ENCODE results near the gene FILIP1L.

The FILIP1L gene

DNA sequence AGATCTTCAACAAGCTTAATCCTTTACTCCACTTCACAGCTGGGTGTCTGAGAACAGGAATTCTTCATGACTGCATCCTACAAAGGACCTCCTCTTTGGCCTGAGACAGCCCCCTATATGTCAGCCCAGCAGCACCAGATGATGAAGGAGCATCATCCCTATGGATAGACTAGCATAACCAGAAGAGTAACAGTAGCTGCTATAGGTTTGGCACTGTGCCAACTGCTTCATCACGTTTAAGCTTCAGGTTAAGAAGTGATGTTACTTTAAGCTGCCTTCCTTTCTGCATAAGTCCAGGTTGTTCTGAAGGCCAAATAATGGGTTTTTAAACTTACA lies 246.0 kb downstream of the FILIP1L start:
- no peak overlapping the region for H3K4me3 ChIP-seq (ENCODE audit: low read length, poor library complexity, severe bottlenecking)
- peak overlapping the region; percentile 6 for H3K4me2 ChIP-seq (ENCODE audit: low read depth, low read length, poor library complexity, severe bottlenecking)
- H4K20me1 ChIP-seq (ENCODE audit: insufficient read depth, low read length, poor library complexity, severe bottlenecking): peaks cover 3% of the 10 kb centered on the region
- no peak overlapping the region for H3K9ac ChIP-seq (ENCODE audit: low read depth, low read length, poor library complexity, severe bottlenecking)
- H3K4me1 ChIP-seq (ENCODE audit: insufficient read depth, low read length, poor library complexity, severe bottlenecking): peaks cover 48% of the 10 kb centered on the region
- no peak overlapping the region for H2AFZ ChIP-seq (ENCODE audit: low read length)
- H3K27me3 ChIP-seq (ENCODE audit: insufficient read depth, low read length, poor library complexity, severe bottlenecking): no peaks in the 10 kb centered on the region
- H3F3A ChIP-seq (ENCODE audit: low read depth): 0 out of 2 replicates have a peak, but pooled peaks cover 3% of the 10 kb centered on the region
- no peaks in the 10 kb centered on the region for H3K9me3 ChIP-seq (ENCODE audit: insufficient read depth, low read depth, low read length)
- H3K9me2 ChIP-seq (replicated peaks; ENCODE audit: low read depth, low read length): no peaks in the 10 kb centered on the region
- no peaks in the 10 kb centered on the region for H3K36me3 ChIP-seq (ENCODE audit: insufficient read depth, low read length)
- no peaks in the 10 kb centered on the region for H3K79me2 ChIP-seq (ENCODE audit: insufficient read depth, low read length)
- TF ChIP-seq, protein P1, sequence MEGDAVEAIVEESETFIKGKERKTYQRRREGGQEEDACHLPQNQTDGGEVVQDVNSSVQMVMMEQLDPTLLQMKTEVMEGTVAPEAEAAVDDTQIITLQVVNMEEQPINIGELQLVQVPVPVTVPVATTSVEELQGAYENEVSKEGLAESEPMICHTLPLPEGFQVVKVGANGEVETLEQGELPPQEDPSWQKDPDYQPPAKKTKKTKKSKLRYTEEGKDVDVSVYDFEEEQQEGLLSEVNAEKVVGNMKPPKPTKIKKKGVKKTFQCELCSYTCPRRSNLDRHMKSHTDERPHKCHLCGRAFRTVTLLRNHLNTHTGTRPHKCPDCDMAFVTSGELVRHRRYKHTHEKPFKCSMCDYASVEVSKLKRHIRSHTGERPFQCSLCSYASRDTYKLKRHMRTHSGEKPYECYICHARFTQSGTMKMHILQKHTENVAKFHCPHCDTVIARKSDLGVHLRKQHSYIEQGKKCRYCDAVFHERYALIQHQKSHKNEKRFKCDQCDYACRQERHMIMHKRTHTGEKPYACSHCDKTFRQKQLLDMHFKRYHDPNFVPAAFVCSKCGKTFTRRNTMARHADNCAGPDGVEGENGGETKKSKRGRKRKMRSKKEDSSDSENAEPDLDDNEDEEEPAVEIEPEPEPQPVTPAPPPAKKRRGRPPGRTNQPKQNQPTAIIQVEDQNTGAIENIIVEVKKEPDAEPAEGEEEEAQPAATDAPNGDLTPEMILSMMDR (conservative IDR thresholded peaks at IDR 0.05; ENCODE audit: low read length): no peak
- TF ChIP-seq EZH2phosphoT487 (IDR thresholded peaks at IDR 0.05; ENCODE audit: borderline replicate concordance): no peak

DNA sequence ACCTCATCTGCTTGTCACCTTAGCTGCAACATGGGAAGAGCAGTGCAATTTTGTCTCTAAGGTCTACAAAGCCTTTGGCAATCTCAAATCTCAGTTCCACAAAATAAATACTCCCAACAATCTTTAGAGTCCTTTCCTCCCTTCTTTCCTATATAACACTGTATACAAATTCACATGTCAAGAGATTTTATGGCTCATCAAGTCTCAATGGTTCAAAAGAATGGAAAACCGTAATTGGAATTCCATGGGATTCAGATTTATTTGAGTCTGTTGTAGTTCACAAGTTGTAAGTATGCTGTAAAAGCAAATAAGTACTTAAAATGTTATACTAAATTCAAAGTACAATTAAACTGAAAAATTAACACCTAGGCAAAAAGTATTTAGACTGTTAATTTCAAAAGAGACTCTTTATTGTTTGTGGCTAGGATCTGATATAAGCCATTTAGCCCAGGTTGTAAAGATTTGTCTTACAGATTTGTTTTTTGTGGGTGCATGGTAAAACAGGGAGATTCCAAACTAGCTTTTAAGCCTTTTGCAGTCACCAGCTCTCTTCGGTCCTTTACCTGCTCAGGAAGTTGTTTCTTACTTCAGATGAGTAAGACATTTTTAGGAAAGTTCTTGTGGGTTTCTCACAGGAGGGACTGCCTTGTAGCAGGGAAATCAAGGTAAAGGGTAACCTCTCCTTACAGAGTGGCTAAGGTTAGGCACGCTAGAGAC lies 246.5 kb downstream of the FILIP1L start:
- H3K4me1 ChIP-seq (ENCODE audit: insufficient read depth, low read length, poor library complexity, severe bottlenecking): peaks cover 43% of the 10 kb centered on the region
- no peak overlapping the region for H3K9ac ChIP-seq (ENCODE audit: low read depth, low read length, poor library complexity, severe bottlenecking)
- H4K20me1 ChIP-seq (ENCODE audit: insufficient read depth, low read length, poor library complexity, severe bottlenecking): peaks cover 3% of the 10 kb centered on the region
- H3F3A ChIP-seq (ENCODE audit: low read depth): 0 out of 2 replicates have a peak, but pooled peaks cover 3% of the 10 kb centered on the region
- H3K4me2 ChIP-seq (ENCODE audit: low read depth, low read length, poor library complexity, severe bottlenecking): peak overlapping the region; percentile 6
- H3K27me3 ChIP-seq (ENCODE audit: insufficient read depth, low read length, poor library complexity, severe bottlenecking): no peaks in the 10 kb centered on the region
- no peaks in the 10 kb centered on the region for H3K9me2 ChIP-seq (replicated peaks; ENCODE audit: low read depth, low read length)
- TF ChIP-seq EZH2phosphoT487 (IDR thresholded peaks at IDR 0.05; ENCODE audit: borderline replicate concordance): no peak
- TF ChIP-seq, protein P1 (conservative IDR thresholded peaks at IDR 0.05; ENCODE audit: low read length): no peak
- H3K9me3 ChIP-seq (ENCODE audit: insufficient read depth, low read depth, low read length): no peaks in the 10 kb centered on the region
- H2AFZ ChIP-seq (ENCODE audit: low read length): no peak overlapping the region
- H3K4me3 ChIP-seq (ENCODE audit: low read length, poor library complexity, severe bottlenecking): no peak overlapping the region
- H3K79me2 ChIP-seq (ENCODE audit: insufficient read depth, low read length): no peaks in the 10 kb centered on the region
- no peaks in the 10 kb centered on the region for H3K36me3 ChIP-seq (ENCODE audit: insufficient read depth, low read length)

DNA sequence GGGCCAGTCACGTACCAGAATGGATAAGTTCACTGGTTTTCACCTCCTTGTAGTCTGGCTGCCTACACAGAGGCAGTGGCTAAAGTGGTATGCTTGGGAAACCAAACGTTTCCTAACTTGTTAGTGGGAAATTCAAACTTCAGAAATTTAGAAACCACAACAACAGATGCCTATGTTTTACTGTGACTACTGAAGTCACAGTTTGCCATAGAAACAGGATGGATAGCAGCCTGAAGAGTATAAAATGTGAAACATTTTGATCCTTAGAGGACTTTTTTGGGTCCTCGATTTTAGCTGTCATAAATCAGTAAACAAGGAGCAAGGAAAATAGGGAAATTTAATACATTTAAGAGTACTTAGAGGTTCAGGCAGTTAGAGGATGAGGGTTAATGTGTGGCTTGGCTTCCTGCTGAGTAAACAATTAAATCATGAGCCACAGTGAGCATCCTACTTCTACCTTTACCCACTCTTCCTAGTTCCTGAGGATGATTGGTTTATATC lies 248.0 kb downstream of the FILIP1L start:
- no peaks in the 10 kb centered on the region for H3K79me2 ChIP-seq (ENCODE audit: insufficient read depth, low read length)

More for the DNA sequence above, 248.0 kb downstream of the FILIP1L start:
- no peaks in the 10 kb centered on the region for H3K36me3 ChIP-seq (ENCODE audit: insufficient read depth, low read length)
- peak overlapping the region; percentile 36 for H3K4me3 ChIP-seq (ENCODE audit: low read length, poor library complexity, severe bottlenecking)
- no peaks in the 10 kb centered on the region for H3K9me3 ChIP-seq (ENCODE audit: insufficient read depth, low read depth, low read length)
- H3F3A ChIP-seq (ENCODE audit: low read depth): 0 out of 2 replicates have a peak, but pooled peaks cover 3% of the 10 kb centered on the region
- H3K9ac ChIP-seq (ENCODE audit: low read depth, low read length, poor library complexity, severe bottlenecking): no peak overlapping the region
- H3K9me2 ChIP-seq (replicated peaks; ENCODE audit: low read depth, low read length): no peaks in the 10 kb centered on the region
- H3K4me2 ChIP-seq (ENCODE audit: low read depth, low read length, poor library complexity, severe bottlenecking): peak overlapping the region; percentile 56
- TF ChIP-seq, protein P1 (conservative IDR thresholded peaks at IDR 0.05; ENCODE audit: low read length): no peak
- TF ChIP-seq EZH2phosphoT487 (IDR thresholded peaks at IDR 0.05; ENCODE audit: borderline replicate concordance): no peak
- no peak overlapping the region for H2AFZ ChIP-seq (ENCODE audit: low read length)
- H3K27me3 ChIP-seq (ENCODE audit: insufficient read depth, low read length, poor library complexity, severe bottlenecking): no peaks in the 10 kb centered on the region
- H3K4me1 ChIP-seq (ENCODE audit: insufficient read depth, low read length, poor library complexity, severe bottlenecking): peaks cover 31% of the 10 kb centered on the region
- H4K20me1 ChIP-seq (ENCODE audit: insufficient read depth, low read length, poor library complexity, severe bottlenecking): peaks cover 3% of the 10 kb centered on the region

Data from Loucy (cell line).